GM15510 (cell line): Measurements from ENCODE around the gene MACROH2A1.

Experiments used
- POLR2A ChIP-seq: IDR thresholded peaks from 3 replicates; pipeline ENCODE4 v1.6.1; 2011; ENCODE audit warnings: borderline replicate concordance; ENCODE audit not compliant: insufficient read length; ENCODE audit errors: extremely low read depth

MACROH2A1 gene

DNA sequence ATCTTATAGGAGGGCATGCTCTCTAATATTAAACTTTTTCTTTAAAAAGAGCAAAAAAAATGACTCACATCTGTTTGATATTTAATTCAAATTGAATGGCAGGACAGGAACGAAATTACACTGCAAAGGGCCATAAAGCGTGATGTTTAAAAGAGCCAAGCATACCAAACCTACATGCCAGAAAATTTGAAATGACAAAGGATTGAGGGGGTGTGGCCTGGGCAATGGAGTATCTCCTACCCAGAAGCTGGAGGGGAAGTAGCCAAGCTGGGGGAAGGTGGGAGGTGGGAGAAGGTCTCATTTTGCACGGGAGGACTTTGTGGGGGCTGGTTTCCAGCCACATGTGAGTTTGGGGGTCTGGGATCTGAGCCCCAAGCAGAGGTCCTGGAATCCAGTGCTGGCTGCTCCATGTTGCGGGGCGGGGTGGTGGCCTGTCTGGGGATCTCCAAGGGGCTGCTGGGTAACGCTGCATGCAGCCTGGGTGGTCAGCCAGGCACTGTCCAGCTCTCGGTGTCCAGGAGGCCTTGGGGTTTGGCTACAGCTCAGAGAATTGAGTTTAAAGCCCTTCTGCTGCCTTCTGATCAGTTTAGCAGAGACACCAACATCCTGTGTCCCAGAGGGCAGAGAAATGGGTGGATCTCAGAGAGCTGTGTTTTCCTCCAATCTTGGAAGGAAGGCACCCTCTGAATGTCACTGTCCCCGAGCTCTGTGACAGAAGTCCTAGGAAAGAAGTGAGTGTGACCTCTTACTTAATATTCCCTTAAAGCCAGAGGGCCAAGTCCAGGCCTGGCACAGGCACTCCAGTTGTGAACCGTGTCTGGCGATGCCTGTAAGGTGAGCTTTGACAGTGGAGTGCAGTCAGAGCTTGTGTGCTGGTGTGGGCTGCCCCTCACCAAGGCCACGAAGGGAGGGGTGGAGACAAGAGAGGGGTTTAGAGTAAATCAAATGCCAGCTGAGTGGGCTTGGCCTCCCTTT lies 40.5 kb upstream of the MACROH2A1 start:
- no peak for TF ChIP-seq POLR2A

DNA sequence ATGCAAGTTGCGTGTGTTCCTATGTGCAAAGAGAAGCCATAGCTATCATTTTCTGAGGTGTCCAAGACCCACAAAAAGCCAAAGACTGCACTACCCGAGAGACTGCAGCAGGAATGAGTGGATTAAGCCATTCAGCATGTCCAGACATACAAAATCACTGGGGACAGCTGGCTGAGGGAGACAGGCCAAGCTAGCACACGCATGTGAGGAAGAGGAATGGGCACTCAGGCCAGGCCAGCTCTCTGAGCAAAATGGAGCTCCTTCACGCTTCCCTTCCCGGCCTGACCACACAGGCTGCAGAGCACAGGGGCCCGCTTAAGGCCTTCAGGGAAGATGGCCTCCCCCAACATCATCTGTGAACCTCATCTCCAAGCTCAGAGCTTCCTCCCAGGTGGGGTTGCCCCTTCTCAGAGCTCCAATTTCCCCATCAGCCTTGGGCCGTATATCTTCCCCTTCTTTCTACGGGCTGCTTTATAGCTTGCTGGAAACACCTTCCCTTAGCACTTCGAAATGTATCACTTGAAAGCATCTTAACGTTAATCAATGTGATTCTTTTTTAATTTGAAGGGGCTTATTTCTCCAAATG lies 39.7 kb upstream of the MACROH2A1 start:
- no peak for TF ChIP-seq POLR2A

DNA sequence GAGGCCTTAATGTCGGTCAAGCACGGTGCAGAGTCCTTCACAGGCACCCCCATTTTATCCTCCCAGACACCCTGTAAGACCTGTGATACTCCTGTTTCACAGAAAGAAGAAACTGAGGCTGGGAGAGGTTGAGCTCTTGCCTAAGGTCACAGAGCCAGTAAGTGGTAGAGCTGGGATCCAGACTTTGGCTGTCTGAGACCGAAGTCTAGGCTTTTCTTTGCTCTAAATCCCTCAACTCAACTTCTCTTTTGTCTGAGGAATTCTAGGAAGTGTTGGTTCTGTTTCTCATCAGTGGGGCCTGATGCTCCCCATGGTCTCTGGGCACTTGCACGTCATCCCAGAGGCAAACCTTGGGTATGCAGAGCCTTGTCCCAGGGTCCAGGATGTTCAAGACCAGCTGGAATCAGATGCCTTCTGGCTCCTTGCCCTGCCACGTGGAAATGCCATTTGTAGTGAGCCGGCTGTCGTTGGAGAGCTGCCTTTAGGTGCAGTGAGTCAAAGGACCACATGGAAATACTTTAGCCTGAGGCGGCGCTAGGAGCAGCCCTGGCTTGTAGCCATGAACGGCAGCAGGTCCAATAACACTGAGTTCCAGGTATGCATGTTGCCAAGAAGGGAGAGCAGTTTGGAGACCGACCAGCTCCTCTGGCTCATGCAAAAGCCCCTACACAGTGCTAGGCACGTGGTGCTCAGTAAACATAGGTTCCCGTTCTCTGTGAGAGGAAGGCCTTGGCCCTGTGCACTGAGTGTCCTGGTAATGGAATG lies 38.9 kb upstream of the MACROH2A1 start:
- TF ChIP-seq POLR2A, result no peak

DNA sequence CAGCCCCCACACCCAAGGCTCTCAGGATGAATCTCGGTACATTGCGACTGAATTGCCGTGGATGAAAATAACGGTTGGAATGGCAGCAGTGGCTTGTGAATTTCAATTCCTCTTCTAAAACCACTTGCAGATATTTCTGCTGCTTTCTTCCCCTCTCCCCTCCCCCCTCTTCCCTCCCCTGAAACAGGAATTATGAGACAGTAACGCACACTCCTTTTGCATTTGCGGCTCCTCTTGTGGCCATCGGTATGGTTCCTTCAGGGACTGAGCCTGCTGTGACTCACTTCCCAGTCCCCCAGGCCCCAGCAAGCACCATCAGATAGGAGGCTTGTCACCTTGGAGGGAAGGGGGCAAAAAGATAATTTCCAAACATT lies 38.4 kb upstream of the MACROH2A1 start:
- no peak for TF ChIP-seq POLR2A

DNA sequence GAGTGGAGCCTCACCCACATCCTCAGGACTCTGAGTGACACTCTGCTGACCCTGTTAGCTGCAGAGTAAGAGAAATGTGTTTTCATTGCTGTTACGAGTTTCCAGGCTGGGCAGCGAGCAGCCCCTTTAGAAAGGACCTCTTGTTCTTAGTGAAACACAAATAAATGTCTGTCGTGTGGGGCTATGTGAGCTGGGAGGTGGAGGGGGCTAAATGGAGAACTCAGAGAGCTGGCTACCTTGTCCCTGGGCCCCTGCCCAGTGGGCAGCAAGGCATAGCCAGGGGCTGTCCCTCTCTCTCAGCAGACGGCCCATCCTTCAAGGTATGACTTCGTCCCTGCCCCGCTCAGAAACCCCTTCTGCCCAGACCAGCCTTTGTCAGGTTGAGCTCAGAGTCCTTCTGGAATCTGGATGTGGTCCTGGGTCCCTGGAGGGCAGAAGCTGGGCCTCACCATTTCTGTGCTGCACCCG lies 38.0 kb upstream of the MACROH2A1 start:
- no peak for TF ChIP-seq POLR2A

DNA sequence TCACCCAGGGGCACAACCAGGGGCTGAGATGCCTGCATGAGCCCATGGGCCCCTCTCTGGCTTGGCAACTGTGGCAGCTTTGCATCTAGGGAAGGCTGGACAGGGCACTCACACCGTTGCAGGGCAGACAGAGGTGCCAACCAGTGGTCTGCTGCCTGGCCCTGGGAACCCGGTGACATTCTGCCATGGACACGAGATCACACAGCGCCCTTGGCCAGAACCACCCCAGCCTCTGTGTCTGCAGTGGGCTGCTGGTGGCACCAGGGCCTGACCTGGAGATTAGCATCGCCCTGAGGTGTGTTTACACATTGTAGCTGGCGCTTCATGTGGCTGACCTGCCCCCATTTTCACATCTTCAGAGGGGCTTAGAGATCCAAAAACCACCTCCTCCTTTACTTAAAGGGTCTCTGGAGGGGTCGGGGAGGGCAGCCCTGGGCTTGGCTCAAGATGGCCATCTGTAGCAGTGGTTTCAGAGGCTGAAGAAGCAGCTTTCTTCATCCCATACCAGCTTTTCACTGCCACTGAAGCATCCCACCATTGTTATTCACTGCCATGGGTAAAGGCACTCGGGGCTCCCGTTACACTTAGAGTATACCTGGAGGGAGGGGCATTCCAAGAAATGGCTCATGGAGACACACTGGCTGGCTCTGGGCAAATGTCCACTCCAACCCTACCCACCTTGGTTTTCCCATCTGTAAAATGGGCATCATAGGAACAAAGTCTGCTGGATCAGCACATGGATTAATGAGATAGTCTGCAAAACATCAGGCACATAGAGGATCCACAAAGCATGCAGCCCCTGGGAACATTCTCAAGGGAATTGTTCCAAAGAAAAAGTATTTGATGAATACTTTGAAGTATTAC lies 36.7 kb upstream of the MACROH2A1 start:
- TF ChIP-seq POLR2A, result no peak

DNA sequence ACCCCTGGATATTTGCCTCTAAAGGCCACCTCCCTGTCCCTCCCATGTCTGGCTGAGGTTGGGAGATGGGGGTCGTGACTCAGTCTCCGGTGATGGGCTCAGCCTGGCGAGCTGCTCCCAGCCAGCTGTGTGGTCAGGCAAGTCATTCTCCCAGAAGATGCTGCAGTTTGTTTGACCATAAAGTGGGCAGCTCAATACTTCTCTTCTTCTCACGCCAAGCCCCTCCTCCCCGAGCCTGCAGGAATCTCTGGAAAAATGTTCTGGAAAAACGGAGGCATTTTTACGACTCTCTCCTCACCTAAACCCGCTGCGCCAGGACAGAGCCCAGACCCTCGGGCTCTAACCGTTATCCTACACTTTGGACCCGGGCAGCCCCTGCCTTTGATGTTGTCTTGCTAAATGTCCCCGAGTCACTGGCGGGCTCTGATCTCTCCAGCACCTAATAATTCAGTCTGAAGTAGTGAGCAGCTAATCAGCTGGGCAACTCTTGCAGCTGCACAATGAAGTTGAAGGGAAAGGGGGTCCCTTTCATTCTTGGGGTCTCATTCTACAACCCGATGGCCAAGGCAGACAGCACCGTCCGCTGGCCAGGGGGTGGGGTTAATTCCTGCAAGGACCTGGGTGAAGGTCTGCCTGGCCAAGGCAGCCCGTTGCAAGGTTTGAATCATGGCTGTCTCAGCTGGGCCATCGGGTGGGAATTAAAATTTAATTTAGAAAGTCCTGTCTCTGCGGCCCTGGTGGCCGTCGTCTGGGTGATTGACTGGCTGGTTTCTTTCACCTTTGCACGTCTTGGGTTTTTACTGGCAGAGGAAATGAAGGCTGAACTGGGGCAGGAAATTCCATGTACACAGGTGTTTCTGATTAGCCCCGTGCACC lies 35.8 kb upstream of the MACROH2A1 start:
- no peak for TF ChIP-seq POLR2A

DNA sequence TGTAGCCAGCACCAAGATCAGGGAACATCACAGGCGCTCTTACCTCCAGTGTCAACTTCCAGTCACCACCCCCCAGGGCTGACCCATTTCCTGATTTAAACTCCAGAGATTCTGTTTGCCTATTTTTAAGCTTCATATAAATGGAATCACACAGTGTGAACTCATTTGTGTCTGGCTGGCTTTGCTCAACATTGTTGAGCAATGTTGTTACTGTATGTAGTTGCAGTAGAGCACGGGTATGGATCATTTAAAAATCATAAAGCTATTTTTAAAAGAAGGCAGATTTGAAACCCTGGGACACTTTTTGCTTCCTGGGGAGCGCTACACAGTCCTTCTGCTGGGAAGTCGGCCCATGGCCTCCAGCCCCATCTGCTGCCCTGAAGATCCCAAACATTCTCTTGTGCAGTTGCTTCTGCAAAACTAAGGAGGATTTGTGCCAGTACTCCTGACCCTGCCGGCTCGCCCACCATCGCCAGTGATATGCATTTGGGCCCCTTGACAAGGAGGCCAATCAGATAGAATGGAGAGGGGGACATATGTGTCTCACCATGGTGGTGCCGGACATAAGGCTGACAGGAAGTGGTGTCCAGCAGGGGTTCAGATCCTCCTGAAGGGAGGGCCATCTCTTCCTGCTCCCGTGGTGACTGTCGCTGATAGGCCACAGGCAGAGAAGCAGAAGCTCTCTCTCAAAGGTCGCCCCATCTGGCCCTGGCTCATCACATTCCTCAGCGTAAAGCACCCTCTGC lies 34.8 kb upstream of the MACROH2A1 start:
- no peak for TF ChIP-seq POLR2A

DNA sequence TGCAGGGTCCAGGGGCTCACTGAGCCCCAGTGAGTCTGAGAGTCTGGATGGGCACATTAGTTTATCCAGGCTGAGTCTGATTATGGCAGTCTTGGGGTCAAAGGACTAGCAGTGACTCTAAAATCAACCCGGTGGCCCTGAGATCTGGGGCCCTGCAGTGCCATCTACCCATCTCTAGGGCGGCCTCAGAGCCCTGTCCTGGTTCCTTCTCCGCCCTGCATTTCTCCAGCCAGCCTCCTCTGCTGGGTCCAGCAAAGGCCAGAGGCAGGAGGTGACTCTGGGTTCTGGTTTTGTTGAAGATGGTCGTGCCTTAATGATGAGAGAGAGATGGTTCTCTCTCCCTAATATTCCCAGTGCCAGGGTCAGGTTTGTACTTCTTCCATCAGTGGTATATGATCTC lies 33.1 kb upstream of the MACROH2A1 start:
- no peak for TF ChIP-seq POLR2A

DNA sequence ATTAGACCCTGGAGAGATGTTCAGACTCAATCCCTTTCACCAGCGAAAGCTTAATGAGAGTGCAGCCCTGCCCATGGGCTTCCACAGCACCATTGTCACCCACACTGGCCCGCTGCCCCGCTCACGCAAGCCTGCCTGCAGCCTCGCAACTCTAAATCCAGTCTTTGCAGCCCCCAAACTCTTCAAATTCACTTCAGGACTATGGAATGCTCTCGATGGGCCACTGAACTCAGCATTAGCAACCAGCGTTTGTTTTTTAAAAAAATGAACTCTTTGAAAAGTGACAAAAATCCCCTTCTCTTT lies 31.1 kb upstream of the MACROH2A1 start:
- no peak for TF ChIP-seq POLR2A

DNA sequence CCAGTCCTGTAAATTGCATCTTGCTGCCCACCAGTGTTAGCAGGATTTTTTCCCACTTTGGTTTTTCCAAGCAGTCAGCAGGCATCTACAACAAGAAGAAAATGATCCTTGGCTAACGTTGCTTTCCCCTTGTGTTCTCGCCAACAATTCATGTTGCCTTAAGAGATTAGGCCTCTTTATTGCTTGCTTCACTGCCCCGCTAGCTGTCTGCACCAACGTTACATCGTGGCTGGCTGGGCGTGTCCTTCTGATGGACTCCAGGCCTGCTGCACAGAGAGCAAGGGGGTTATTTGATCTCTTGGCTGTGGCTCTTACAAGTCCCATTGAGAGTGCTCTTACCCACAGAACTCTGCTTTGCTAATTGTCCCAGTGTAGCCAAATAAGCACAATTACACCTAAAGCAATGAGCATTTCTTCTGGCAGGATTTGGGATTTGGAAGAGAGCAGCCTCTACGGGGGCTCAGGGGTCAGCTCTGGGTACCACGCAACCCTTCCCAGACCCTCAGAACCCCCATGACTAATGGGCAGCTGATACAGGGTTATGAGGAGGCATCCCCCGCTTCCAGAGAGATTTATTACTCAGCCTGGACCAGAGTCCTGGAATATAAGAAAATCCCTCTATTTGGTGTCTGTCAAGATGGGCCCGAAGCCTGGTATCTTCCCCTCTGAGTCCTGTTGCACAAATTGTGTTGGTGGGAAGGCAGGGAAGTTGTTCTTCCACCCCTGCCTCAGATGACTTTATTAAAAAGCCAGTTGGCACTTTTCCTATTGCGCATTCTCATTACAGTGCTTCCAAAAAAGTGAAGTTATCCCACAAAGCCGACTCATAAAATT lies 30.5 kb upstream of the MACROH2A1 start:
- TF ChIP-seq POLR2A, result no peak

DNA sequence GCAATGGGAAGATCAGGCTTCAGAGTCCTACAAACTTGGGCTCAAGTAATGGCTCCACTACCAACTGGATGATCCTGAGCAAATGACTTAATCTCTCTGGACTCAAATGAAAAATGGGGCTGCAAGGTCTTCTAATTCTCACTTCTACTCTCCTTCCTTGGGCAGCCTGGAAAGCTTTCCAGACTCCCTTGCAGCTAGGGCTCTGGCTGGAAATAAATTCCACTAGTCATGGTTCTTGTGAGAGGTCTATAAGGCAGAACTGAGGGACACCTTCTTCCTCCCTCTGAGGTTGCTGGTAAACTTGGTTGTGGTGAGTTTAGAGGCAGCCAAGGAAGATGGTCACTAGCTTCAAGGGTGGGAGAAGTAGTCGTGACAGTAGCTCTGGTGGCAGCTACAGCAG lies 29.6 kb upstream of the MACROH2A1 start:
- no peak for TF ChIP-seq POLR2A
